ENCODE results near the gene ANO7. TPM values are rescaled to one million over a fixed set of nuclear protein-coding genes. Genes with fewer than 3 reads are reported as not detected.
A peak's percentile ranks its signal among the peaks of the same experiment; 100 is the strongest.

The ANO7 gene
- total and polyA plus RNA-seq, 2 of the 8 experiments (the other 6 are each of a cell fraction or from before 2014, with no cell fraction given): 3.2 to 6.9 TPM

DNA sequence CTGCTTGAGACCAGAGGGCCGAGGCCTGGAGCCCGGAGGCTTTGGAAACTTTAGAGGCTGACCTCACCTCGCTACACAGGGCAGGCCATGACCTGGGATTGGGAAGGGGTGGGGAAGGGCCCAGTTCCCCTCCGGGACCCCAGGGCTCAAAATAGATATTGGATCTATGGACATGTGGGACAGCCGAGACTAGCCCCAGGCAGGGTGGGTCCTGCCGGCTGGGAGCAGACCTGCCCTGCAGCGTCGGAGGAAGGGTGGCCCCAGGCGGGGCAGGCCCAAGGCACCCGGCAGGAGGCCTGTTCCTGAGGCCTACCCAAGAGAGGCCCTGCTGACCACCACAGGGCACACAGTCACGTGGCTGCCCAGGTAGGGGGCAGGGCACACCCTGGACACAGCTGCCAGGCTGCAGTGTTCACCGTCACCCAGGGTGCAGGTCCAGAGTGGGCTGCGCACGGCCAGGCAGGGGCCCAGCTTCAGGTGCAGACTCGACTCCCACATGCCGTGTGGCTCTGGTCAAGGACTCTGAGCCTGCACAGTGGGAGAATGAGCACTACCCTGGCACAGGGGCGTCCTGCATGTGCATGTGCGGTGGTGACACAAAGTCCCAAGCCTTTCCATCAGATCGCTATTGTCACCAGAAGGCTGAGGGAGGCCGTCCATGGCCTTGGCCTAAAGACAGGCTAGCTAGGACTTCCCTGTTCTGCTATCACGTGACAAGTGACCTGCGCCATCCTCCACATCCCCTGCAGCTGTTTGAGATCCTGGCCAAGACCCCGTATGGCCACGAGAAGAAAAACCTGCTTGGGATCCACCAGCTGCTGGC is 13.2 kb downstream of the ANO7 start:
- Histone ChIP-seq H4K91ac (replicated peaks; ENCODE audit: insufficient read length, low read length) (no peak overlapping the region), H2AFZ (ENCODE audit: low read length) (no peak overlapping the region), H4K5ac (ENCODE audit: insufficient read length, low read depth, low read length) (no peak overlapping the region), H3K79me1 (ENCODE audit: low read depth, low read length) (no peaks in the 10 kb centered on the region), H4K20me1 (replicated peaks in 1 of 2; ENCODE audit: control insufficient read depth in 1 of 2, insufficient read depth in 2 of 2, low read length in 2 of 2) (peaks cover 0 to 3% of the 10 kb centered on the region in 2 experiments), H2BK15ac (ENCODE audit: low read length) (no peak overlapping the region), H2BK120ac (replicated peaks; ENCODE audit: low read depth, low read length) (no peak overlapping the region), H2BK20ac (ENCODE audit: low read length) (no peak overlapping the region), H2BK5ac (ENCODE audit: low read depth, low read length) (peak overlapping the region; percentile 30; the same call in 1 of the 2 replicates), H3K56ac (replicated peaks; ENCODE audit: insufficient read length, low read depth, low read length) (no peak overlapping the region), H3K9me3 (ENCODE audit: insufficient read depth in 2 of 2, low read depth in 1 of 2, low read length in 1 of 2) (no peaks in the 10 kb centered on the region), H3K36me3 (ENCODE audit: control insufficient read depth in 2 of 4, insufficient read depth in 4 of 4, low read length in 3 of 4) (no peaks in the 10 kb centered on the region), H2BK12ac (ENCODE audit: low read depth, low read length) (no peak overlapping the region), H3K23me2 (ENCODE audit: low read depth, low read length) (no peaks in the 10 kb centered on the region), H3K9ac (replicated peaks in 1 of 4; ENCODE audit: extremely low read depth in 1 of 4, low read depth in 3 of 4, low read length in 3 of 4) (no peak overlapping the region), H2AK5ac (ENCODE audit: low read depth, low read length) (no peak overlapping the region), H4K8ac (ENCODE audit: extremely low read depth, insufficient read depth, low read length) (no peak overlapping the region), H3K4me3 (ENCODE audit: extremely low read depth in 1 of 4, insufficient read depth in 2 of 4, low read depth in 3 of 4, low read length in 4 of 4) (no peak overlapping the region), H3K18ac (ENCODE audit: extremely low read depth, low read length) (no peak overlapping the region), H3K27me3 (replicated peaks in 1 of 4; ENCODE audit: control insufficient read depth in 3 of 4, extremely low read depth in 1 of 4, insufficient read depth in 3 of 4, low read length in 3 of 4) (no peaks in the 10 kb centered on the region), H3K79me2 (ENCODE audit: control insufficient read depth in 1 of 2, insufficient read depth in 2 of 2, low read length in 2 of 2) (no peaks in the 10 kb centered on the region), H3K4me1 (replicated peaks in 1 of 4; ENCODE audit: control insufficient read depth in 3 of 4, insufficient read depth in 4 of 4, low read length in 3 of 4) (no peaks in the 10 kb centered on the region; a peak in 1 of 7 replicates), H3K4ac (replicated peaks; ENCODE audit: insufficient read length, low read depth, low read length) (peak overlapping the region; percentile 78), H3K23ac (ENCODE audit: insufficient read length) (no peak overlapping the region), H3K27ac (ENCODE audit: low read depth, low read length) (no peak overlapping the region), H3K14ac (ENCODE audit: insufficient read length) (peak overlapping the region; percentile 23), H3K4me2 (ENCODE audit: insufficient read depth in 1 of 2, low read depth in 2 of 2, low read length in 2 of 2) (no peak overlapping the region)
- WGBS, 2 experiments (ENCODE audit: extremely low coverage in 1 of 2, insufficient coverage in 1 of 2, insufficient read length in 1 of 2, insufficient replicate concordance in 2 of 2, low coverage in 1 of 2, low lambda C conversion rate in 2 of 2, missing lambda C conversion rate in 1 of 2): 85% methylated on average over 22 of the region's 24 CpGs; no CpG with 5 or more reads in 1 of the 2 experiments
- CTCF ChIA-PET (ENCODE audit: partially characterized antibody): interaction anchor here (1.1 kb wide), 1 partner anchor 13 kb away, joined by 3 read pairs; no protein-coding TSS in a partner anchor
- POLR2A ChIA-PET (ENCODE audit: partially characterized antibody): interaction anchor here (1.4 kb wide), 1 partner anchor 14 kb away, joined by 3 read pairs; no protein-coding TSS in a partner anchor
- FAIRE-seq (no peak), DNase-seq (ENCODE audit: low read depth in 1 of 2, low spot score in 2 of 2) (no peak)
- TF ChIP-seq KDM5A (IDR thresholded peaks at IDR 0.05; ENCODE audit: low read length) (no peak), KDM4A (IDR thresholded peaks at IDR 0.05; ENCODE audit: low read depth, low read length, severe bottlenecking) (no peak), CEBPB (IDR thresholded peaks at IDR 0.05; ENCODE audit: low read depth, low read length) (no peak), RNF2 (IDR thresholded peaks at IDR 0.05; ENCODE audit: borderline replicate concordance, low read depth, low read length, missing control alignments, poor library complexity, severe bottlenecking) (no peak), GABPA (IDR thresholded peaks at IDR 0.05; ENCODE audit: borderline replicate concordance, insufficient read depth, low read length) (no peak), RBBP5 (IDR thresholded peaks at IDR 0.05; ENCODE audit: borderline replicate concordance, low read depth, low read length) (no peak), CBX8 (IDR thresholded peaks at IDR 0.05; ENCODE audit: borderline replicate concordance, low read depth, low read length) (no peak), EP300 (IDR thresholded peaks at IDR 0.05; ENCODE audit: borderline replicate concordance in 1 of 2, low read depth in 2 of 2, low read length in 2 of 2) (no peak), SP1 (IDR thresholded peaks at IDR 0.05; ENCODE audit: low read depth, low read length) (no peak), POLR2A (IDR thresholded peaks at IDR 0.05; ENCODE audit: control extremely low read depth in 1 of 2, low read depth in 2 of 2, low read length in 2 of 2) (no peak), EZH2 (IDR thresholded peaks at IDR 0.05; ENCODE audit: low read depth, low read length, severe bottlenecking) (no peak), JUN (IDR thresholded peaks at IDR 0.05; ENCODE audit: low read depth, low read length) (no peak)
